Limb (tissue), 2 donors: ENCODE measurements around the gene NPTN.
"Not testable (repeated sequence)": the region's sequence is repeated elsewhere in the genome, so short reads cannot be mapped to it uniquely, and the experiment has no call there.

Experiments
- DNase-seq, 2 donors: peaks; one replicate each; pipeline ENCODE4 v3.0.0-alpha.2; 2016; ENCODE audit errors: extremely low spot score in 2 of 2

NPTN gene

DNA sequence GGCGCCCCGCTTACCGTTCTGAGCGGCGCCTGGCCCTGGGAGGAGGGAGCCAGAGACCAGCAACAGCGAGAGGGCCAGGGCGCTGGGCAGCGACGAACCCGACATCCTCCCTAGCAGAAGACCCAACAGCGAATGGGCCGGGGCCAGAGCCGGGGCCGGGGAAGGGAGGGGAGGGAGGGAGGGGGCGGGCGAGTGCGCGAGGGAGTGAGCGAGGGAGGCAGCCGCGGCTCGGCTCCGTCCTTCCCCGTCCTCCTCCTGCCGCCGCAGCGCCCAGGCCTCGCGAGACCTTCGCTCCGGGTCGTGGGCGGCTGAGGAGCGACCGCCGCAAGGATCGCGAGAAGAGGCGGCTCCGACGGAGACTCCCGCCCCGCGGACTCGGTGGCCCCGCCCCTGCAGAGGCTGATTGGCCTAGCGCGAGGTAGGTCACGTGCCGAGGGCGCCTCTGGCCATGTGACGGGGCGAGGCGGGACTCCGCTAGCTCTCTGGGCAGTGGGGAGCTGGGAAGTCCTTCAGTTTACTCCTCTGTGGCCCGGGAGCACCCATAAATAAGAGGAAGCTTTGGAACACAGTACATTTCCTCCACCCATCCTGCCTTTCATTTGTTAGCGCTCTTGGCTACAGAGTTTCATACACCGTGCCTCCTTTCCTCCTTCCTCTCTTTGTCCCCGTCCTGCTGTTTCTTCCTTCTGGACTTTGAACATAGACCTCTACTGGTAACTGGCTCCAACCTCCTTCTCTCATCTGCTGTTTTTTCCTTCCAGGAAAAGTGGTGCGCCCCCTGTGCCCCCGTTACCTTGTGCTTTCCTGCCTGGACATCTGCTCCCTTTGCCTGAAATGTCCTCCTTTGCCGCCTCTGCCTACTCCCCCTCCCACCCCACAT is at the start of gene NPTN:
Gene NPTN (minus strand): TSS at position 279 of the 880 bp plus-strand sequence. CDS start 174 bp downstream, at position 105.
- peak; percentile 97 to 99 for DNase-seq

DNA sequence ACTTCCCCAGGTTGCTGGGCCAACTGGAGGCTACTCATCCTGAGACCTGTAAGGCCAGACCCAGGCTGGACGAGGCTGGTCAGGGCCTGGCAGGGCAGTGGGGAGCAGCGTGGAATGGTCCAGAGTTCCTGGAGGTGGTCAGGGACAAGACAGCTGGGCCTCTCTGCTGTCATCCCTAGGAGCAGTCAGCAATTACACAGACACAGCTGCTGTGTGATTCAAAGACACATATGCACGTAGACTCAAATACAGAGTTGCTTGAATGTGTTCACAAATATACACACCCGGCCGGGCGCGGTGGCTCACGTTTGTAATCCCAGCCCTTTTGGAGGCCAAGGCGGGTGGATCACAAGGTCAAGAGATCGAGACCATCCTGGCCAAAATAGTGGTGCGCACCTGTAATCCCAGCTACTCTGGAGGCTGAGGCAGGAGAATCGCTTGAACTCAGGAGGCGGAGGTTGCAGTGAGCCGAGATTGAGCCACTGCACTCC is 49.5 kb upstream of the NPTN start:
- no peak for DNase-seq

DNA sequence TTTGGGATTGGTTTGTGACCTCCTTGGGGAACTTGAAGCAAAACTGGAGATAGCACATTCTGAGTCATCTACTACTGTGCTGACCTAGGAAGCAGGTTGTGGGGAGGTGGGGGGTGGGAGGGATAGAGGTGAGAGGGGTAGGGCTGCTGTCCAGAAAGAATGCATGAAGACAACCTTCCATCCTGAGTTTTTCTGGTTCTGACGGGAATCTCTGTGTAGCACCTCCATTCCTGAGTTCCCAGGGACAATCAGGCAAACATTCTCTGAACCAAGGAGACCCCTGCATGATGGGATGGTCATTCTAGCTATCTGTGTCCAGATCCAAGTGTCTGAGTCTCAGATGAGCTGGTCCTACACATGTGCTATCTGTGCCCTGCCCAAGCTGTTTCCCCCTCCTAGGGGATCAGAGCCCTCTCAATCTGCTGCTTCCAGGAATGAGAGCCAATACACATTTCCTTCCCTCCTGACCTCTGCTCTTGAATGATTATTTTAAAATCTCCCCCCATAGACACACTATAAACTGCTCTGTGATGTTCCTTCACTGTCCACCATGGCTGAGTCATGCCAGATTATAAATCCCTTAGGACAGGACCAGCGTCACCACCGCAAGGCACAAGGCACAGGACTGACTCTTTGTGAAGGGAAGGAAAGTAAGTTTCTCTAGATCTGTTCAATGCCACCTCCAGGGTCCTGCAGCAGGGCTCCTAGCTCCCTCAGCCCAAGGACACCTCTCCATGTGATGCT is 48.8 kb upstream of the NPTN start:
- DNase-seq, result no peak

DNA sequence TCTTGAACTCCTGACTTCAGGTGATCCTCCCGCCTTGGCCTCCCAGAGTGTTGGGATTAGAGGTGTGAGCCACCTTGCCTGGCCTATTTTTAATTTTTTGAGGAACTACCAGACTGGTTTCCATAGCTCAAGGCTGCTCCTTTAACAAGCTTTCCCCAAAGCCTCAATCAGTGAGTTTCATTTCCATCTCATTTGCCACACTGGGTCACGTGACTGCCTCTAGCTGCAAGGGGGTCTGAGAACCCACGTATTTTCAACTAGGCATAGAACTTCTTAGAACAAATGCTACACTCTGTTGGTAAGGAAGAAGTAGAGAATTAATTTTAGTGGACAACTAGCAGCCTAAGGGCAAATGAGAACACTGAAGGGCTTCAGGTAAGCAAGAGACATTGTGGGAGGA is 47.9 kb upstream of the NPTN start:
- DNase-seq, result no peak

DNA sequence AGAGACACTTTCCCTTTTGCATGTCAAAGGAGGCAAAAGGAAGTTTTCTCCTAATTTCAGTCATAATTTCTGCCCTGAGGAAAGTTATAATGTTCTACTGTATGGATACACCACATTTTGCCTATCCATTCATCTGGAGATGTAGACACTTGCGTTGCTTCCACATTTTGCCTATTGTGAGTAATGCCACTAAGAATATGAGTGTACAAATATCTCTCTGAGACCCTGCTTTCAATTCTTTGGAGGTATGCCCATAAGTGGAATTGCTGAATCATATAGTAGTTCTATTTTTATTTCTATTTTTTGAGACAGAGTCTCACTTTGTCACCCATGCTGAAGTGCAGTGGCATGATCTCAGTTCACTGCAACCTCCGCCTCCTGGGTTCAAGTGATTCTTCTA is 47.4 kb upstream of the NPTN start:
- no peak for DNase-seq

DNA sequence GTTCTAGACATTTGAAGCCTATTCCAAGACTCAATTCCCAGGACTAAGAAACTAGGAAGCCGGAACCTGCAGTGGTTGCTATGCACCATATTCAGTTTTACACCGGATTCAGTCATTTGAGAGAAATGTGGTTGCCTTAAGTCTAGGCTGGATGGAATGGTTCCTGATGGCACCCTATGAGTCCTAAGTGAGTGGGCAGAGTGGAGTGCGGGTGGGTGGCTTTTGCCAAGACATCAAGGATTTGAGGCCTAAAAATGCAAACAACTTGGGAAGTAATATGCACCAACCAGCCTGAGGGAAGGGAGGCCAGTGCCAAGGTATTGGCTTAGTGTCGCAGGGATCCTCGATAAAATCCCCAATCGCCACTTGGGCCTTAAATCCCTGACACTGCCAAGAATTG is 46.8 kb upstream of the NPTN start:
- no peak for DNase-seq

DNA sequence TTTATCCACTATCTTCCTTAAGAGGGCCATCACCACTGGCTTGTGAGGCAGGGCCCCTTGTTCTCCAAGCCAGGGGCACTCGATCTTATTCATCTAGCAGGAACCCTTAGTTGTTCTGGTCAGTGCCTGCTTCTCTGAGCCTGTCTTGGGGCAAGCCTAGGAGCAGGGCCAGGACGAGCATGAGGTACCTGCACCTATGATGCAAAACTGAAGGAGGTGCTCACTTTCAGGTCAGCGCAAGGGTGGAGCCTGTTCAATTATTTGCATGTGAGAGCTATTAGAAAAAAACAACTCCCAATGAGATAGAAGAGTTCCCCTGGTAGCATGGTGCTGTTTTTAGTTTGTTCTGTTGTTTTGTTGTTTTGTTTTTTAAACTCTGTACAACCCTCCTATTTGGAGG is 46.0 kb upstream of the NPTN start:
- no peak for DNase-seq

DNA sequence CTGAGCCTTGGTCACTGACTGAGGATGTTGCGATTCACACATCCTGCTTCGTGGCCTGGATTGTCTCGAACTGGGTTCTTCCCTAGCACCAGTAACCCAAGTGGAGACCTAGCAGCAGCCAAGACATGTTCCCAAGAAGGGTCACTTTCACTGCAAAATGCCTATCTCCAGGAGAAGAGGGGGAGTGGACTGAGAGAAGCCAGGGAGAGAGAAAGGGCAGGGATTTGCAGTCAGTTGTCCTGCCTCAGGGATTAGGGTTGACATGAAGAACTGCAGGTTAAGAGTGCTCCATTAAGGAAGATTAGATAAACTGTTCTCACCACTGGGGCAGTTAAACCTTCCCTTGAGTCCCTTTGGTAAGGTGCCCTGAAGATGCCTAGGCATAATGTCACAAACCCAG is 45.3 kb upstream of the NPTN start:
- DNase-seq, result no peak

DNA sequence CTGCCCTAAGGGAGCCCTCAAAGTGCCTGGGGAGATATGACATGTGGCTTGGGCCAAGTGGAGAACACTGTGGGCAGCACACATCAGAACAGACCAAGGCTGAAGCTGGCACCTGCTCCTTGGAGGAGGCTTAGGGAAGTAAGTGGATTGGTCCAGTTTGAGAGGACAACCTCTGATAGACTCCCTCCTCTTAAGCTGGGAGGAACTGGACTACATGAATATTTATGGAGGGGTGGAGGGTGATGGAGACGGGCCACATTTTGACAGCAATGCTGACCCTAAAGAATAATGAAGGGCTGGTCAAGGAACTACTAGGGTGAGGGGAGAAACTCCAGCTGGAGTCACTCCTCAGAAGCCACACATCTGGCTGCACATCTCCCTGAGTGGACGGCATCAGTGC is 44.5 kb upstream of the NPTN start:
- no peak for DNase-seq

DNA sequence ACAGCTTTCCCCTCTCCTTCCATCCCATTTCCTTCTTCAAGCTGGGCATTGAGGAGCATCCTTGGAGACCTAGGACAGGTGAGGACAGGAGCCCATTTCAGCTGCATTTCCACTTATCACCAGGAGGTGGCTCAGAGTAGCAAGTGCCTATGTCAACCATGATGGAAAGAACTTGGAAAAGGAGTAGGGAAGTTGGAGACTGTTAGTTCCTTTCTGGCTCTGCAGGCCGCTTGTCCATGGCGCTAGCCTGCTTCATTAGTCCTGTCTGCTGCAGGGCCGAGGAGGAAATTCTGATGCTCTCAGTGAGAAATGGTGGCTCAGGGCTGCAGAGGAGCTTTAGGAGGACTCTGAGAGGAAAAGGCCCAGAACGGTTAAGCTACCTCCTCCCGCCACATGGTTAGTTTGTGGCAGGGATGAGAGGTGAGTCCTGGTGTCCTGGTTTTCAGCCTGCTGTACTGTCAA is 44.0 kb upstream of the NPTN start:
- DNase-seq, result peak; percentile 44 to 53

DNA sequence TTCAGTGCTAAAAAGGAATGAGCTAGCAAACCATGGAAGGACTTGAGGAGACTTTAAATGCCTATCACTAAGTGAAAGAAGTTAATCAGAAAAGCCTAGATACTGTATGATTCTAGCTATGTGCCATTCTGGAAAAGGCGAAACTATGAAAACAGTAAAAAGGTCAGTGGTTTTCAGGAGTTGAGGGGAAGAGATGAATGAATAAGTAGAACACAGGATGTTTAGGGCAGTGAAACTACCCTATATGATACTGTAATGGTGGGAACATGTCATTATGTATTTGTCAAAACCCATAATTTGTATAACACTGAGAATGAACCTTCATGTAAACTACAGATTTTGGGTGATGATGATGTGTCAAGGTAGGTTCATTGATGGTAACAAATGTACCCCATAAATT is 41.4 kb upstream of the NPTN start:
- no peak for DNase-seq

DNA sequence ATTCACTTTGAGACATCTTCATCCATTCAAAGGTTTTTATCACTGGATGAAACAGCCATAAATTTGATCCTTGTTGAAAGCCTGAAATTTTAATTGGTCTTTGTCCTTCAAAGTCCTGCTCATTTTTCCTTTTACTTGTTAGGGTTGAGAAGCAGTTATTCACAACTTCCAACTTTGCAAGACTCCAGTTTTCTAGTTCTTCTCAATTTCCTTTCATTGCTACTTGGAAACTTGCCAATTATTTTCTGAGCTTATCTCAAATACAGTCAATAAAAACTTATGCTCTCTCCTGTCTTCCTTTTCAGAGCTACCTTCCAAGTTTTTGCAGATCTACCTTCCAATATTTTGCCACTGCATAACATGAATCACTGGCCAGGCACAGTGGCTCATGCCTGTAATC is 27.3 kb upstream of the NPTN start:
- no peak for DNase-seq

DNA sequence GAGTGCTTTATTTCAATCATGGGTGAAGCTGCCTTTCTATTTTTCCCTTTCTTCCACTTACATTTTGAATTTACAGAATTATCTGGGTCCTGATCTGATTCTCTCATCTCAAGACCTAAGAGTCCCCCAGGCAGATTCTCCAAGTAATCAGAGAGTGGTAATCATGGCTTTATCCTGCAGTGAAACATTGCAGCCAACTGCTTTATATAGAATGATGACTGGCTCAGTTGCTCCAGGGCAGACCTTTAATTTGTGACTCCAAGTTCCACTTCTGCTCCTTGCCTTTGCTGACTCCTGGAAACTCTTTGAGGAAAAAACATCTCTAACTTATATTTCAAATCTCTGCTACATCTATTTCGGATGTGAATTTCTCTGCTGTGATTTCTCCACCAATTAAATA is 25.5 kb upstream of the NPTN start:
- DNase-seq, result no peak

DNA sequence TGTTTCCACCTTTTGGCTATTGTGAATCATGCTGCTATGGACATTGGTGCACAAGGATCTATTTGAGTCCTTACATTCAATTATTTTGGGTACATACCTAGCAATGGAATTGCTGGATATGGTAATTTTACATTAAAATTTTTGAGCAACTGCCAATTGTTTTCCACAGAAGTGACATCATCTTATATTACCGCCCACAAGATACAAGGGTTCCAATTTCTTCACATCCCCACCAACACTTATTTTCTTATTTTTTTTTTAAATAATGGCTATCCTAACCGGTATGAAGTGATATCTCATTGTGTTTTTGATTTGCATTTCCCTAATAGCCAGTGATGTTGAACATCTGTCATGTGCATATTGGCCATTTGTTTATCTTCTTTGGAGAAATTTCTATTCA is 22.5 kb upstream of the NPTN start:
- no peak for DNase-seq

DNA sequence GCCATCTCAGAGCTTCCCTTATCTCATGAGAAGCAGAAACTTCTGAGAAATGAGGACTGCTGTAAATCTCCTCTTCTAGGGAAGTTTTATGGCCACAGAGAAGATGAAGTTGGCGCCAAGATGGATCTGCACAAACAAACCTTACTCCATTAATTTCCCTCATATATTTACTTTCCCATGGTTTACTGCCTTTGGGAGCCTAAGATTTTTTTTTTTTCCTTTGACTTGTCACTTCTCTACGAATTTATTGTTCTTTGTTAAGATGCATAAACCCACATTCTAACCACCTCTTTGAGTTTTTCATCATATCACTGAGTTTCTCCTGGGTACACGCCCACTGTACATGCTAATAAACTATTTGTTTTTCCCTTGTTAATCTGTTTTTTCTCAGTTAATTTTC is 21.5 kb upstream of the NPTN start:
- DNase-seq, result no peak

DNA sequence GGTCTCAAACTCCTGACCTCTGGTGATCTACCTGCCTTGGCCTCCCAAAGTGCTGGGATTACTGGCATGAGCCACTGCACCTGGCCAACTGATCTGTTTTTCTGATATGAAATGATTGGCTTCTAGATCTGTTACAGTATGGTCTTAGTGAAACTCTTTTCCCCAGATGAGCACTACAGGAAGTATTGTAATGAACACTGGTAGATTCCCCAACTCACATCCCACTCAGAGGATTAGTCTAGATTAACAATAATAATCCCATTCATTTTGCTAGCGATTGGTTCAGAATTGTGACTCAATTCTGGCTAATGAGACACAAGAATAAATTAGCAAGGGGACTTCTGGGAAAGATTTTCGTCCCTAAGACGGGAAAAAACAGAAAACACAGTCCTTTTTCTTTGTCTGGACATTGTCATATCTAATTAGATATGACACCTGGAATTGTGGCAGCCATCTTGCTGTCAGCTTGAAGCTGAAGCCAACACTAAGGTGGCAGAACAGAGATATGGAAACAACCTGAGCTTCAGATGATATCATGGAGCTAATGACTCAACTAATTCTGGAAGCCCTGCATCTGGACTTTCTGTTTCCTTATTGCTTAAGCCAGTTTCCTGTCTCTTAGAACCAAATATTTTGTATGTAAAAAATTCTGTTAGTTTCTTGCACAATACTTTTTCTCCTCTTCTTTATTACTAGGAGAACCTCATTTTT is 17.4 kb upstream of the NPTN start:
- DNase-seq, result no peak

DNA sequence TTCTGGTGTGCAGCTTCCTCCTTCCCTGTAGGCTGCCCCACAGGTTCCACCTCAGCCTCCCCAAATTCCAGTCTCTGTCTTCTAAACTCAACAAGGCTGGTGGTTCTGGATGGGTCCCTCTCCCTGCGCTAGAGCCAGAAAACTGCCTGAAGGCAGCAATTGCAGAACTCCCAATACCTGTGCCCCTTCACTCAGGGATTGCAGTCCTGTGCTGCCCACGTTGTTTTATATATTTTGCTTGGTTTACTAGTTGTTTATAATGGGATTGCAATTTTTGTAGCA is 14.8 kb upstream of the NPTN start:
- DNase-seq, result no peak

DNA sequence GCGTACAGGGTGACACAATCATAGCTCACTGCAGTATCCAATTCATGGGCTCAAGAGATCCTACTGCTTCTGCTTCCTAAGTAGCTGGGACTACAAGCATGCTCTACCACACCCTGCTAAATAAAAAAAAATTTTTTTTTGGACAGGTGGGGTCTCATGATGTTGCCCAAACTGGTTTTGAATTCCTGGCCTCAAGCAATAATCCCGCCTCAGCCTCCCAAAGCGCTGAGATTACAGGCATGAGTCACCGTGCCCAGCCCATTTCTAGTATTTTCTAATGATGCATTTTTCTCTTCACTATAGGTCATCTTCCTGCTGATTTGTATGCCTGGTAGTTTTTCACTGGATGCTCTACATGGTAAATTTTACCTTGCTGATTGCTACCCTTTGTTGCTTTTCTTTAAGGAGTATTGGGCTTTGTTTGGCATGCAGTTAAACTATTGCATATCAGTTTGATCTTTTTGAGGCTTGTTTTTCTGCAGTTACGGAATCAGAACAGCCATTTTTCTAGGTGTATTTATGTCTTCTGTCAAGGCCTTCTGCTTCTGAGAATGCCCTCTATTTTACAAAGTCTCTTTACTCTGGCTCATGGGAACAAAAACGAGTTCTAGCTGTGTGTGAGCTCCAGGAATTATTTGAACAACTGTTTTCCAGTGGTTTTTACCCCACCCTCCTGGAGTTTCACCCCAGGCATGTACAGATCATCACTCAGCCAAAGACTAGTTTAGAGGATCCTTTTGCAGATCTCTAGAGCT is 14.2 kb upstream of the NPTN start:
- DNase-seq, result no peak

DNA sequence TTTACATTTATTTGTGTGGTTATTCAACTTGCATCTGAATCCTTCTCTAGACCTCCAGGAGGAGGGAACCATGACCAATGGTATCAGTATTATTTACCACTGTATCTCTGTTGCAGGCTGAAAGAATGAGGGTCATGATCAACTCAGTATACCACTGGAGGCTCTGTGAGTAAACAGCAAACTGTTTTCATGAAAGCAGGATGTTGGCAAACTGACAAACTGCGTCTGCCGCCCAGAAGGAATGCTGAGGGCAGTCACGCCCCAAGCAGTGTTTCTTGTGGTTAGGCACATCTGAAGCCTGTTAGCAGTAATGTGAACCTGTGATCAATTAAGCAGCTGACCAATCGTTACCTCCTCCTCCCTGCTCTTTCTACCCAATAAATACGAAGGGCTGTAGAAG is 6.3 kb upstream of the NPTN start:
- DNase-seq, result not testable (repeated sequence)

DNA sequence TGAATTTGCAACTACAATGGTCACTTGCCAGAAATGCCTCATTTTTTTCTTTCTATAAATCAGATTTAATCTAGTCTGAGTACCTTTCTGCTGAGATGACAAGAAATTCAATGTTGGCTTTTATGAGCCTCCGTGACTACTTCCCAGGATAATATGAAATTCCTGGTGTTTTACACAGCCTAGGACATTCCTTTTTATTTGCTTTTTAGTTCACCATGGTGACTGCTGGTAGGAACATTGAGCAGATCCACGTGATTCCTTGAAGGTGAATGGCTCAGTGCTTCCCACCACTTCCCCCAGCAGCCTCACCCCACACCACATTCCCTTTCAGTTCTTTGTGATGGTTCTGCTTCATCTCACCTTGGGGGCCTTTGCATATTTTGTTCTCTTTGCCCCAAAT is 4.3 kb upstream of the NPTN start:
- no peak for DNase-seq

DNA sequence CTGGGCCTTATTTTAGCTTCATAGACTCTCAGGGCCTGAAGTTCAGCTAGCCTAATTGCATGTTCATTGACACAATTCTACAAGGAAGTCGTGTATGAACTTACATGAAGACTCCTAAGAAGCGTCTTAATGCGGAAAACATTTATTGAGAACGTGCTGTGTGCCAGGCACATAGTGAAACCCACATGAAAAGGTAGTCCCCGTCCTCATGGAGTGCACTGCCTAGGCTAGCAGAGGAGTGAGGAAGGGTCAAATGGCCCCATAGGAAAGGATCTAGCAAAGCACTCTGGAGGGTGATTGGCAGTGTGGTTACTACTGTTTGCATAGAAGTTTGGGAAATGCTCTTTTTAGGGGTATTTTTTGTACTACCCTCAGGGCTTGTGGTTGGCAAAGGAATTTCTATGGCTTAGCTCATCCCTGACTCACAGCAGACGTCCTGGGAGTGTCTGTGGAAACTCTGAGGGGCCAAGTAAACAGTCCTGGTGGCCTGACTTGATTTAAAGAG is 854 bp upstream of the NPTN start:
- DNase-seq, result no peak
